ENCODE results near the gene CABLES2.

GRCh38 chr20:62412194-62413024 lies 5.3 kb upstream of the CABLES2 start:
- TF ChIP-seq EZH2 (IDR thresholded peaks at IDR 0.05; ENCODE audit: insufficient read depth, poor library complexity, severe bottlenecking): no peak
- TF ChIP-seq EZH2phosphoT487 (IDR thresholded peaks at IDR 0.05; ENCODE audit: insufficient read depth, low read depth): no peak

Data from GM23248 (cell line).